ENCODE measurements around the gene GPR108.

The GPR108 gene

GRCh38 chr19:6723738-6724137 lies 13.6 kb downstream of the GPR108 start:
- ATAC-seq, result no peak
- H3K4me3 Mint-ChIP-seq, result no peak overlapping the region
- H3K9me3 Mint-ChIP-seq, result no peaks in the 10 kb centered on the region
- H3K27me3 Mint-ChIP-seq, result peaks cover 3% of the 10 kb centered on the region
- H3K36me3 Mint-ChIP-seq (ENCODE audit: low read depth), result no peaks in the 10 kb centered on the region
- peaks cover 37% of the 10 kb centered on the region for H3K4me1 Mint-ChIP-seq
- DNase-seq, result no peak
- H3K27ac Mint-ChIP-seq, result no peak overlapping the region

- Mint-ChIP-seq H3K4me1 (peaks cover 33% of the 10 kb centered on the region), H3K9me3 (no peaks in the 10 kb centered on the region), H3K27ac (no peak overlapping the region), H3K4me3 (no peak overlapping the region), H3K27me3 (peaks cover 3% of the 10 kb centered on the region), H3K36me3 (ENCODE audit: low read depth) (no peaks in the 10 kb centered on the region)
- ATAC-seq (no peak), DNase-seq (no peak)
Observed at GRCh38 chr19:6723108-6723618, 14.2 kb downstream of the GPR108 start.

GRCh38 chr19:6721773-6722172 lies 15.6 kb downstream of the GPR108 start:
- H3K27me3 Mint-ChIP-seq, result peaks cover 3% of the 10 kb centered on the region
- no peaks in the 10 kb centered on the region for H3K36me3 Mint-ChIP-seq (ENCODE audit: low read depth)
- DNase-seq (no peak), ATAC-seq (no peak)
- no peak overlapping the region for H3K4me3 Mint-ChIP-seq
- peaks cover 38% of the 10 kb centered on the region for H3K4me1 Mint-ChIP-seq
- H3K27ac Mint-ChIP-seq, result no peak overlapping the region
- H3K9me3 Mint-ChIP-seq, result peaks cover 5% of the 10 kb centered on the region

GRCh38 chr19:6721138-6721474 lies 16.3 kb downstream of the GPR108 start:
- Mint-ChIP-seq H3K4me1 (peaks cover 38% of the 10 kb centered on the region), H3K36me3 (ENCODE audit: low read depth) (no peaks in the 10 kb centered on the region), H3K27me3 (peaks cover 3% of the 10 kb centered on the region), H3K4me3 (no peak overlapping the region), H3K9me3 (peaks cover 5% of the 10 kb centered on the region), H3K27ac (no peak overlapping the region)
- ATAC-seq, result no peak
- DNase-seq, result no peak

GRCh38 chr19:6720369-6721137 lies 16.8 kb downstream of the GPR108 start, which contains the start of gene C3:
C3 (minus strand) TSS chr19:6720650; CDS start chr19:6720589, 61 bp downstream.
- ATAC-seq (no peak), DNase-seq (no peak)
- no peak within 1 kb of the TSS for H3K27ac Mint-ChIP-seq
- H3K27me3 Mint-ChIP-seq, result peaks cover 3% of the 10 kb centered on the region
- H3K9me3 Mint-ChIP-seq, result peaks cover 5% of the 10 kb centered on the region
- H3K4me3 Mint-ChIP-seq, result no peak within 1 kb of the TSS
- peaks cover 38% of the 10 kb centered on the region for H3K4me1 Mint-ChIP-seq
- no peaks in the 10 kb centered on the region for H3K36me3 Mint-ChIP-seq (ENCODE audit: low read depth)

GRCh38 chr19:6719992-6720368 lies 17.4 kb downstream of the GPR108 start:
- peaks cover 36% of the 10 kb centered on the region for H3K4me1 Mint-ChIP-seq
- DNase-seq, result no peak
- no peak for ATAC-seq
- H3K27me3 Mint-ChIP-seq, result peaks cover 3% of the 10 kb centered on the region
- no peak overlapping the region for H3K27ac Mint-ChIP-seq
- no peaks in the 10 kb centered on the region for H3K36me3 Mint-ChIP-seq (ENCODE audit: low read depth)
- H3K4me3 Mint-ChIP-seq, result no peak overlapping the region
- peaks cover 5% of the 10 kb centered on the region for H3K9me3 Mint-ChIP-seq

- Mint-ChIP-seq H3K27ac (no peak overlapping the region), H3K27me3 (peaks cover 3% of the 10 kb centered on the region), H3K4me1 (peaks cover 32% of the 10 kb centered on the region), H3K36me3 (ENCODE audit: low read depth) (no peaks in the 10 kb centered on the region), H3K4me3 (no peak overlapping the region), H3K9me3 (peaks cover 5% of the 10 kb centered on the region)
- DNase-seq (no peak), ATAC-seq (no peak)
Observed at GRCh38 chr19:6719540-6719861, 17.9 kb downstream of the GPR108 start.

- H3K36me3 Mint-ChIP-seq (ENCODE audit: low read depth), result no peaks in the 10 kb centered on the region
- peaks cover 5% of the 10 kb centered on the region for H3K9me3 Mint-ChIP-seq
- H3K4me3 Mint-ChIP-seq, result no peak overlapping the region
- no peak overlapping the region for H3K27ac Mint-ChIP-seq
- peak; percentile 30 for ATAC-seq
- peaks cover 3% of the 10 kb centered on the region for H3K27me3 Mint-ChIP-seq
- H3K4me1 Mint-ChIP-seq, result peaks cover 32% of the 10 kb centered on the region
- peak; percentile 29 for DNase-seq
Observed at GRCh38 chr19:6718741-6719539, 18.4 kb downstream of the GPR108 start.

GRCh38 chr19:6718111-6718740 lies 19.2 kb downstream of the GPR108 start:
- H3K27ac Mint-ChIP-seq, result no peak overlapping the region

GRCh38 chr19:6717441-6717971 lies 19.9 kb downstream of the GPR108 start:
- Mint-ChIP-seq H3K4me1 (peaks cover 24% of the 10 kb centered on the region), H3K36me3 (ENCODE audit: low read depth) (no peaks in the 10 kb centered on the region), H3K9me3 (peaks cover 5% of the 10 kb centered on the region), H3K4me3 (no peak overlapping the region), H3K27ac (peak overlapping the region; percentile 7), H3K27me3 (peaks cover 3% of the 10 kb centered on the region)
- ATAC-seq, result no peak
- no peak for DNase-seq

More at GRCh38 chr19:6718111-6718740, 19.2 kb downstream of the GPR108 start:
- no peak for ATAC-seq
- peaks cover 5% of the 10 kb centered on the region for H3K9me3 Mint-ChIP-seq
- no peak overlapping the region for H3K4me3 Mint-ChIP-seq
- H3K27me3 Mint-ChIP-seq, result peaks cover 3% of the 10 kb centered on the region
- H3K4me1 Mint-ChIP-seq, result peaks cover 28% of the 10 kb centered on the region
- H3K36me3 Mint-ChIP-seq (ENCODE audit: low read depth), result no peaks in the 10 kb centered on the region
- no peak for DNase-seq

- no peak overlapping the region for H3K4me3 Mint-ChIP-seq
- H3K27me3 Mint-ChIP-seq, result peaks cover 3% of the 10 kb centered on the region
- ATAC-seq (no peak), DNase-seq (no peak)
- peaks cover 21% of the 10 kb centered on the region for H3K4me1 Mint-ChIP-seq
- H3K27ac Mint-ChIP-seq, result no peak overlapping the region
- peaks cover 5% of the 10 kb centered on the region for H3K9me3 Mint-ChIP-seq
- no peaks in the 10 kb centered on the region for H3K36me3 Mint-ChIP-seq (ENCODE audit: low read depth)
Observed at GRCh38 chr19:6717036-6717435, 20.3 kb downstream of the GPR108 start.

GRCh38 chr19:6716610-6716970 lies 20.8 kb downstream of the GPR108 start:
- H3K9me3 Mint-ChIP-seq, result peaks cover 5% of the 10 kb centered on the region
- no peak for DNase-seq
- no peak overlapping the region for H3K27ac Mint-ChIP-seq
- H3K4me3 Mint-ChIP-seq, result no peak overlapping the region
- H3K36me3 Mint-ChIP-seq (ENCODE audit: low read depth), result no peaks in the 10 kb centered on the region
- H3K27me3 Mint-ChIP-seq, result peaks cover 3% of the 10 kb centered on the region
- no peak for ATAC-seq
- peaks cover 16% of the 10 kb centered on the region for H3K4me1 Mint-ChIP-seq

GRCh38 chr19:6714749-6715555 lies 22.4 kb downstream of the GPR108 start:
- peaks cover 5% of the 10 kb centered on the region for H3K9me3 Mint-ChIP-seq
- DNase-seq (no peak), ATAC-seq (no peak)
- peaks cover 18% of the 10 kb centered on the region for H3K27me3 Mint-ChIP-seq
- peaks cover 15% of the 10 kb centered on the region for H3K4me1 Mint-ChIP-seq
- H3K4me3 Mint-ChIP-seq, result no peak overlapping the region
- no peak overlapping the region for H3K27ac Mint-ChIP-seq
- H3K36me3 Mint-ChIP-seq (ENCODE audit: low read depth), result no peaks in the 10 kb centered on the region
